ENCODE measurements around the gene ASB16. TPM values are rescaled to one million over a fixed set of nuclear protein-coding genes. Genes with fewer than 3 reads are reported as not detected.

Gene ASB16
- total RNA-seq, 1 experiment from 2014 or later, result not detected

- peak within 1 kb of the TSS; percentile 86 for H3K27ac Mint-ChIP-seq (ENCODE audit: low read depth, unreplicated experiment)
- peaks cover 37% of the 10 kb centered on the region for H3K36me3 Mint-ChIP-seq (ENCODE audit: insufficient read depth, unreplicated experiment)
- POLR2A ChIA-PET, result interaction anchor here (0.6 to 7.4 kb wide), 16 partner anchors 16 to 830 kb away, joined by 3 to 65 read pairs (median 4); partner anchors contain the start of genes ATXN7L3, GRN, RUNDC3A and SLC25A39
- intact Hi-C loops (cut with micrococcal nuclease), result loop anchor here (2.0 kb wide), 1 partner anchor 105 kb away; the partner anchor contains the start of gene SLC25A39
- BruUV-seq (replicated peaks), result no TSS peak
- CTCF ChIA-PET, result interaction anchor here (0.6 to 1.7 kb wide), 6 partner anchors 10 to 213 kb away, joined by 3 to 4 read pairs (median 3); partner anchors contain the start of gene SLC25A39
- peak within 1 kb of the TSS; percentile 98 for H3K4me3 Mint-ChIP-seq (ENCODE audit: unreplicated experiment)
- DNase-seq (ENCODE audit: unreplicated experiment), result peak; percentile 40
- H3K9me3 Mint-ChIP-seq (ENCODE audit: unreplicated experiment), result no peaks in the 10 kb centered on the region
- peaks cover 30% of the 10 kb centered on the region for H3K4me1 Mint-ChIP-seq (ENCODE audit: insufficient read depth, unreplicated experiment)
- TF ChIP-seq CTCF (IDR thresholded peaks at IDR 0.05; ENCODE audit: unreplicated experiment), result no peak
- no peaks in the 10 kb centered on the region for H3K27me3 Mint-ChIP-seq (ENCODE audit: insufficient read depth, unreplicated experiment)
Measured at GRCh38 chr17:44219616-44220212, 49.2 kb downstream of the ASB16 start, which contains the start of gene UBTF. UBTF (minus strand) TSS chr17:44219675; CDS start chr17:44218229, 1,446 bp downstream.

- peaks cover 30% of the 10 kb centered on the region for H3K4me1 Mint-ChIP-seq (ENCODE audit: insufficient read depth, unreplicated experiment)
- ChIA-PET CTCF (interaction anchor here (0.6 to 1.7 kb wide), 5 partner anchors 36 to 212 kb away, joined by 3 to 5 read pairs (median 3); partner anchors contain the start of gene SLC25A39), POLR2A (interaction anchor here (0.6 to 7.4 kb wide), 27 partner anchors 11 to 829 kb away, joined by 3 to 65 read pairs (median 5); partner anchors contain the start of genes ATXN7L3, GPATCH8, GRN and LSM12)
- no TSS peak for BruUV-seq (replicated peaks)
- H3K9me3 Mint-ChIP-seq (ENCODE audit: unreplicated experiment), result no peaks in the 10 kb centered on the region
- no peak for TF ChIP-seq CTCF (IDR thresholded peaks at IDR 0.05; ENCODE audit: unreplicated experiment)
- H3K36me3 Mint-ChIP-seq (ENCODE audit: insufficient read depth, unreplicated experiment), result peaks cover 29% of the 10 kb centered on the region
- peak; percentile 42 for DNase-seq (ENCODE audit: unreplicated experiment)
- H3K27ac Mint-ChIP-seq (ENCODE audit: low read depth, unreplicated experiment), result peak overlapping the region; percentile 86
- H3K27me3 Mint-ChIP-seq (ENCODE audit: insufficient read depth, unreplicated experiment), result no peaks in the 10 kb centered on the region
- intact Hi-C loops (cut with micrococcal nuclease), result loop anchor here (2.0 kb wide), 1 partner anchor 104 kb away; the partner anchor contains the start of gene SLC25A39
- peak overlapping the region; percentile 98 for H3K4me3 Mint-ChIP-seq (ENCODE audit: unreplicated experiment)
Measured at GRCh38 chr17:44220213-44221083, 49.9 kb downstream of the ASB16 start.

- ChIA-PET CTCF (interaction anchor here (0.6 to 1.6 kb wide), 10 partner anchors 29 to 283 kb away, joined by 3 to 6 read pairs (median 4); no protein-coding TSS in a partner anchor), POLR2A (interaction anchor here (0.7 to 7.4 kb wide), 28 partner anchors 10 to 457 kb away, joined by 3 to 65 read pairs (median 5); partner anchors contain the start of genes ATXN7L3, GPATCH8, GRN and LSM12)
- TF ChIP-seq CTCF (IDR thresholded peaks at IDR 0.05; ENCODE audit: unreplicated experiment), result no peak
- peak; percentile 80 for DNase-seq (ENCODE audit: unreplicated experiment)
- Mint-ChIP-seq H3K4me1 (ENCODE audit: insufficient read depth, unreplicated experiment) (peaks cover 30% of the 10 kb centered on the region), H3K27ac (ENCODE audit: low read depth, unreplicated experiment) (peak overlapping the region; percentile 76), H3K9me3 (ENCODE audit: unreplicated experiment) (no peaks in the 10 kb centered on the region), H3K36me3 (ENCODE audit: insufficient read depth, unreplicated experiment) (peaks cover 22% of the 10 kb centered on the region), H3K4me3 (ENCODE audit: unreplicated experiment) (peak overlapping the region; percentile 98), H3K27me3 (ENCODE audit: insufficient read depth, unreplicated experiment) (no peaks in the 10 kb centered on the region)
- BruUV-seq (replicated peaks), result no TSS peak
- intact Hi-C loops (cut with micrococcal nuclease), result loop anchor here (2.0 kb wide), 1 partner anchor 104 kb away; the partner anchor contains the start of gene SLC25A39
Measured at GRCh38 chr17:44221084-44221861, 50.8 kb downstream of the ASB16 start.

All from MCF 10A (cell line).